K562 (cell line): ENCODE results near the gene RBM26. TPM values are rescaled to one million over a fixed set of nuclear protein-coding genes. Genes with fewer than 3 reads are reported as not detected.

Experiments
- BHLHE40 ChIP-seq: IDR thresholded peaks from 2 replicates; pipeline ENCODE4 v1.6.1; 2011; ENCODE audit warnings: low read length, improper control_type of control experiment
- BMI1 ChIP-seq: fragments of 150-350 bp; IDR thresholded peaks from 2 replicates; pipeline ENCODE4 v1.6.1; 2014; ENCODE audit warnings: low read length
- BRD9 ChIP-seq: fragments of 450-650 bp; IDR thresholded peaks from 2 replicates; pipeline ENCODE4 v1.6.1; 2018; ENCODE audit warnings: low read depth; ENCODE audit not compliant: partially characterized antibody
- CC2D1A ChIP-seq: fragments of 450-650 bp; IDR thresholded peaks from 2 replicates; pipeline ENCODE4 v1.6.1; 2017; ENCODE audit warnings: mild to moderate bottlenecking
- CREB1 ChIP-seq, 2 experiments: sonication (generic) in 1 of 2; formaldehyde crosslinking in 1 of 2; IDR thresholded peaks; 2 replicates each; pipeline versions ENCODE4 v1.6.1 to v1.8.0; 2012 to 2022; ENCODE audit warnings: inconsistent platforms in 1 of 2, mild to moderate bottlenecking in 1 of 2, missing genetic modification reagents in 1 of 2, moderate library complexity in 1 of 2
- DDX20 ChIP-seq: fragments of 450-650 bp; IDR thresholded peaks from 2 replicates; pipeline ENCODE4 v1.6.1; 2016; ENCODE audit warnings: missing genetic modification characterization, low read depth, mild to moderate bottlenecking, missing compliant biosample characterization, moderate library complexity
- DPF2 ChIP-seq: fragments of 450-650 bp; IDR thresholded peaks from 2 replicates; pipeline ENCODE4 v1.6.1; 2016
- ELF1 ChIP-seq: fragments of 200-800 bp; sonication (Bioruptor generic); IDR thresholded peaks from 2 replicates; pipeline ENCODE4 v1.6.1; 2016; ENCODE audit warnings: missing genetic modification characterization, missing compliant biosample characterization
- ETS2 ChIP-seq: IDR thresholded peaks from 2 replicates; pipeline ENCODE4 v1.6.1; 2016; ENCODE audit warnings: borderline replicate concordance, missing genetic modification characterization, mild to moderate bottlenecking, moderate library complexity, missing compliant biosample characterization; ENCODE audit not compliant: poor library complexity, severe bottlenecking
- ETV1 ChIP-seq: fragments of 450-650 bp; conservative IDR thresholded peaks from 2 replicates; pipeline ENCODE4 v1.6.1; 2016; ENCODE audit warnings: missing genetic modification characterization, control low read depth, low read depth, missing compliant biosample characterization
- FOXJ2 ChIP-seq: fragments of 200-800 bp; sonication (Bioruptor generic); IDR thresholded peaks from 2 replicates; pipeline ENCODE4 v1.6.1; 2016; ENCODE audit warnings: missing genetic modification characterization, missing compliant biosample characterization
- HDAC2 ChIP-seq: fragments of 450-650 bp; IDR thresholded peaks from 2 replicates; pipeline ENCODE4 v1.6.1; 2016; ENCODE audit warnings: mild to moderate bottlenecking
- JUN ChIP-seq, 2 experiments: sonication (generic) in 1 of 2; formaldehyde crosslinking in 1 of 2; IDR thresholded peaks; 2 replicates each; pipeline versions ENCODE4 v1.6.1 to v1.8.0; 2012 to 2022; ENCODE audit warnings: borderline replicate concordance in 2 of 2, mild to moderate bottlenecking in 2 of 2, improper control_type of control experiment in 1 of 2, low read depth in 1 of 2, low read length in 1 of 2, missing genetic modification reagents in 1 of 2
- KHSRP ChIP-seq: fragments of 450-650 bp; IDR thresholded peaks from 2 replicates; pipeline ENCODE4 v1.6.1; 2017
- KLF1 ChIP-seq: fragments of 450-650 bp; IDR thresholded peaks from 2 replicates; pipeline ENCODE4 v1.6.1; 2016; ENCODE audit warnings: missing genetic modification characterization, missing compliant biosample characterization
- KLF10 ChIP-seq: fragments of 250-450 bp; sonication (Bioruptor Pico); IDR thresholded peaks from 2 replicates; pipeline ENCODE4 v1.6.1; 2021; ENCODE audit warnings: matching md5 sums
- KLF13 ChIP-seq: fragments of 450-650 bp; IDR thresholded peaks from 2 replicates; pipeline ENCODE4 v1.6.1; 2016; ENCODE audit warnings: missing genetic modification characterization, low read depth, mild to moderate bottlenecking, missing compliant biosample characterization, moderate library complexity, borderline replicate concordance
- MTA3 ChIP-seq: fragments of 450-650 bp; formaldehyde crosslinking; IDR thresholded peaks from 2 replicates; pipeline ENCODE4 v1.6.1; 2017; ENCODE audit warnings: mild to moderate bottlenecking, borderline replicate concordance
- NRF1 ChIP-seq, 2 experiments: fragments of 450-650 bp; IDR thresholded peaks in 1 of 2; conservative IDR thresholded peaks in 1 of 2; 2 replicates each; pipeline ENCODE4 v1.6.1; 2014; ENCODE audit warnings: mild to moderate bottlenecking in 2 of 2
- NUFIP1 ChIP-seq: fragments of 450-650 bp; IDR thresholded peaks from 2 replicates; pipeline ENCODE4 v1.6.1; 2018; ENCODE audit not compliant: partially characterized antibody
- PHF21A ChIP-seq: fragments of 450-650 bp; IDR thresholded peaks from 2 replicates; pipeline ENCODE4 v1.6.1; 2017; ENCODE audit warnings: low read depth, borderline replicate concordance
- POLR2H ChIP-seq: IDR thresholded peaks from 2 replicates; pipeline ENCODE4 v1.6.1; 2016; ENCODE audit warnings: missing genetic modification characterization, low read depth, mild to moderate bottlenecking, control low read depth, missing compliant biosample characterization, moderate library complexity
- SMARCA4 ChIP-seq: fragments of 450-650 bp; IDR thresholded peaks from 2 replicates; pipeline ENCODE4 v1.6.1; 2016
- TAF1 ChIP-seq: IDR thresholded peaks from 2 replicates; pipeline ENCODE4 v1.6.1; 2011; ENCODE audit warnings: mild to moderate bottlenecking, low read length, moderate library complexity; ENCODE audit not compliant: insufficient read depth, control insufficient read depth, severe bottlenecking; ENCODE audit errors: extremely low read depth
- ZC3H8 ChIP-seq: fragments of 450-650 bp; IDR thresholded peaks from 2 replicates; pipeline ENCODE4 v1.6.1; 2017
- ZNF23 ChIP-seq: fragments of 250-450 bp; sonication (Bioruptor Pico); IDR thresholded peaks from 2 replicates; pipeline ENCODE4 v1.4.0; 2020; ENCODE audit warnings: mild to moderate bottlenecking
- polyA plus RNA-seq, 8 experiments: library from polyadenylated mRNA; depleted of rRNA in 4 of 8; stranded (reverse) in 5 of 8; unstranded in 3 of 8; fragments of >200 nt; fragmentation: Nextera tagmentation in 2 of 8; fragmentation: Illumina TruSeq in 1 of 8; extraction: Ambion mirVana in 2 of 8; extraction: Trizol in 1 of 8; gene quantifications; 2 replicates each; pipeline versions ENCODE4 v1.2.1 to v1.2.3, GENCODE V29; 2011 to 2014; ENCODE audit warnings: inconsistent platforms in 1 of 8, missing spikeins in 1 of 8
- total RNA-seq, 7 experiments: library from RNA; depleted of rRNA in 6 of 7; stranded (reverse); fragments of >200 nt in 6 of 7; fragmentation: Illumina TruSeq in 2 of 7; extraction: Trizol in 2 of 7; gene quantifications; 2 replicates each; pipeline versions ENCODE4 v1.2.1 to v1.2.3, GENCODE V29; 2011 to 2021; ENCODE audit warnings: low replicate concordance in 1 of 7
- TF ChIP-seq, protein P1 (sequence below): sonication (generic); formaldehyde crosslinking; IDR thresholded peaks from 2 replicates; pipeline ENCODE4 v1.9.0; 2022; ENCODE audit warnings: mild to moderate bottlenecking, missing genetic modification reagents
- TF ChIP-seq, protein P2 (sequence below): sonication (generic); formaldehyde crosslinking; IDR thresholded peaks from 2 replicates; pipeline ENCODE4 v1.5.0; 2020; ENCODE audit warnings: missing genetic modification reagents
- TF ChIP-seq, protein P3 (sequence below): fragments of 450-650 bp; IDR thresholded peaks from 2 replicates; pipeline ENCODE4 v1.6.1; 2016

RBM26 gene
- total and polyA plus RNA-seq, 9 of the 15 experiments (the other 6 are each of a cell fraction or from before 2014, with no cell fraction given) = 10.0 to 42.4 (median 26.4) TPM

DNA sequence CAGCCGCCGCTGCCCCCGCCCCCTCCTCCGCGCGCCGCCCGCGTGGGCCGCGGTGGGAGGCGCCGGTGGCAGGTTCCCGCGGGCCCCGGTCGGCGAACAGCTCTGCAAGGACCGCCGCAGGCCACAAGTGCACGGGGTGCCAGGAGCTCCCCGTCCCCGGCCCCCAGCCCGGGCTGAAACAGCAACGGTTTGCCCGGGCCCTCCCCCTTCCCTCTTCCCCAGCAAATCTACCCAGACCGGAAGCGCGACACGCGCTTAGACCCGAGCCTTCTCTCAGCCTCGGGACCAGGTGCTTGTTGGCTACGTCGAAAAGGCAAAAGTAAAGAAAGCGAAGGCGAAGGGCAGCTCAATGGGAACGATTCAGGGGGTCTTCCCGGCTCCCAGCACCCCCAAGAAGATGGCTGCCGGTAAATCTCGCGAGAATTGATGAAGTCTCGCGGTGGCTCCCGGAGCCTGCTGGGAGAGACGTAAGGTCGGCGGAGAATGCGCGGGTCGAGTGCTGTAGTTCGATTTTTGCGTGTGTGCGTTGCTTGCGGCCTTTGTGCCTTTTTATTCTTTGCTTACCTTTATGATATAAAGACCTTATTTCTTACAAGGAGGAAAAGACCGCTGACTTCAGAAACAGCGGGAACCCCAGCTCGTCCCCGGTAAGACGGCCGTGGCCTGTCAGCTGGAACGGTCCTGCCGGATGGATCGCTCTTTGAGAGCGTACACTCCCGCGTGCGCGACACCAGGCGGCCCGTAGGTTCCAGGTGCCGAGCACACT, at the start of gene RBM26 (continued):
- TF ChIP-seq KLF13 (tag) (0 out of 2 replicates have a peak, but pooled peaks have one; percentile 9), NRF1 (conservative IDR thresholded peaks at IDR 0.05 in 1 of 2, IDR thresholded peaks at IDR 0.05 in 1 of 2) (peak; percentile 79 to 83), CREB1 (IDR thresholded peaks at IDR 0.05) (no peak; the same call in 1 of the 2 replicates), CREB1 (CRISPR knock-in tag; IDR thresholded peaks at IDR 0.05) (no peak), ELF1 (tag) (peak; percentile 57; the same call in 1 of the 2 replicates), CC2D1A (0 out of 2 replicates have a peak, but pooled peaks have one; percentile 24), POLR2H (tag) (peak; percentile 80), TAF1 (peak; percentile 77), HDAC2 (no peak), PHF21A (no peak), KLF10 (CRISPR knock-in tag) (no peak), MTA3 (no peak; the same call in 1 of the 2 replicates), SMARCA4 (no peak), ZC3H8 (no peak), ETV1 (tag) (0 out of 2 replicates have a peak, but pooled peaks have one; percentile 29), DDX20 (tag) (no peak), KLF1 (no peak), BRD9 (peak; percentile 51), KHSRP (no peak), NUFIP1 (no peak), ZNF23 (no peak), ETS2 (tag) (no peak), JUN (IDR thresholded peaks at IDR 0.05; ENCODE audit: borderline replicate concordance, low read depth, low read length) (no peak), JUN (CRISPR knock-in tag; IDR thresholded peaks at IDR 0.05; ENCODE audit: borderline replicate concordance) (no peak), BHLHE40 (0 out of 2 replicates have a peak, but pooled peaks have one; percentile 14), FOXJ2 (tag) (peak; percentile 67; the same call in 1 of the 2 replicates), BMI1 (no peak), DPF2 (no peak)
- TF ChIP-seq, protein P1, sequence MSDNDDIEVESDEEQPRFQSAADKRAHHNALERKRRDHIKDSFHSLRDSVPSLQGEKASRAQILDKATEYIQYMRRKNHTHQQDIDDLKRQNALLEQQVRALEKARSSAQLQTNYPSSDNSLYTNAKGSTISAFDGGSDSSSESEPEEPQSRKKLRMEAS (CRISPR knock-in tag) = peak; percentile 69
- TF ChIP-seq, protein P2, sequence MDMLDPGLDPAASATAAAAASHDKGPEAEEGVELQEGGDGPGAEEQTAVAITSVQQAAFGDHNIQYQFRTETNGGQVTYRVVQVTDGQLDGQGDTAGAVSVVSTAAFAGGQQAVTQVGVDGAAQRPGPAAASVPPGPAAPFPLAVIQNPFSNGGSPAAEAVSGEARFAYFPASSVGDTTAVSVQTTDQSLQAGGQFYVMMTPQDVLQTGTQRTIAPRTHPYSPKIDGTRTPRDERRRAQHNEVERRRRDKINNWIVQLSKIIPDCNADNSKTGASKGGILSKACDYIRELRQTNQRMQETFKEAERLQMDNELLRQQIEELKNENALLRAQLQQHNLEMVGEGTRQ (CRISPR knock-in tag) = no peak
- TF ChIP-seq, protein P3, sequence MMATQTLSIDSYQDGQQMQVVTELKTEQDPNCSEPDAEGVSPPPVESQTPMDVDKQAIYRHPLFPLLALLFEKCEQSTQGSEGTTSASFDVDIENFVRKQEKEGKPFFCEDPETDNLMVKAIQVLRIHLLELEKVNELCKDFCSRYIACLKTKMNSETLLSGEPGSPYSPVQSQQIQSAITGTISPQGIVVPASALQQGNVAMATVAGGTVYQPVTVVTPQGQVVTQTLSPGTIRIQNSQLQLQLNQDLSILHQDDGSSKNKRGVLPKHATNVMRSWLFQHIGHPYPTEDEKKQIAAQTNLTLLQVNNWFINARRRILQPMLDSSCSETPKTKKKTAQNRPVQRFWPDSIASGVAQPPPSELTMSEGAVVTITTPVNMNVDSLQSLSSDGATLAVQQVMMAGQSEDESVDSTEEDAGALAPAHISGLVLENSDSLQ = no peak; the same call in 1 of the 2 replicates
